Measurements from ENCODE around the gene CC2D1A.

Gene CC2D1A

GRCh38 chr19:13873834-13874515 is 32.0 kb upstream of the CC2D1A start:
- intact Hi-C loops (cut with DNase I) = no loop called here
- no peak for DNase-seq

GRCh38 chr19:13875824-13876223 is 30.2 kb upstream of the CC2D1A start:
- intact Hi-C loops (cut with DNase I) = no loop called here
- no peak for DNase-seq

- no peak for DNase-seq
- intact Hi-C loops (cut with DNase I) = no loop called here
These were observed 29.2 kb upstream of the CC2D1A start, which contains the start of gene NANOS3 for GRCh38 chr19:13876834-13877233. Gene NANOS3, plus strand, starts transcription at chr19:13877134. Its CDS starts 115 bp downstream, at chr19:13877249.

- DNase-seq = no peak
- intact Hi-C loops (cut with DNase I) = no loop called here
These were observed 28.7 kb upstream of the CC2D1A start for GRCh38 chr19:13877303-13877702.

- peak; percentile 95 to 99 (median 98) for DNase-seq
- intact Hi-C loops (cut with DNase I) = loop anchor here (5.0 kb wide), 1 partner anchor 192 kb away; the partner anchor contains the start of gene MISP3
These were observed 25.6 kb upstream of the CC2D1A start for GRCh38 chr19:13880059-13881043.

GRCh38 chr19:13881251-13881691 is 24.7 kb upstream of the CC2D1A start:
- no peak for DNase-seq

GRCh38 chr19:13881692-13882418 is 24.1 kb upstream of the CC2D1A start:
- DNase-seq = peak in 12 of 42 donors; percentile 13 to 58 (median 32)
- intact Hi-C loops (cut with DNase I) = loop anchor here (5.0 kb wide), 1 partner anchor 190 kb away; the partner anchor contains the start of gene MISP3

More at GRCh38 chr19:13881251-13881691, 24.7 kb upstream of the CC2D1A start:
- intact Hi-C loops (cut with DNase I) = loop anchor here (5.0 kb wide), 1 partner anchor 191 kb away; the partner anchor contains the start of gene MISP3

- DNase-seq = no peak
- intact Hi-C loops (cut with DNase I) = loop anchor here (5.0 kb wide), 1 partner anchor 190 kb away; the partner anchor contains the start of gene MISP3
These were observed 23.6 kb upstream of the CC2D1A start for GRCh38 chr19:13882419-13882795.

- DNase-seq = no peak
- intact Hi-C loops (cut with DNase I) = loop anchor here (5.0 kb wide), 1 partner anchor 189 kb away; the partner anchor contains the start of gene MISP3
These were observed 23.2 kb upstream of the CC2D1A start for GRCh38 chr19:13882836-13883235.

GRCh38 chr19:13883516-13884064 is 22.4 kb upstream of the CC2D1A start:
- no peak for DNase-seq
- intact Hi-C loops (cut with DNase I) = loop anchor here (5.0 kb wide), 1 partner anchor 189 kb away; the partner anchor contains the start of gene MISP3

GRCh38 chr19:13884726-13885591 is 21.0 kb upstream of the CC2D1A start:
- intact Hi-C loops (cut with DNase I) = loop anchor here (5.0 kb wide), 1 partner anchor 187 kb away; the partner anchor contains the start of gene MISP3
- DNase-seq = no peak

GRCh38 chr19:13885826-13886365 is 20.1 kb upstream of the CC2D1A start:
- intact Hi-C loops (cut with DNase I) = no loop called here
- no peak for DNase-seq

GRCh38 chr19:13887018-13887436 is 19.0 kb upstream of the CC2D1A start:
- intact Hi-C loops (cut with DNase I) = no loop called here
- DNase-seq = no peak

- intact Hi-C loops (cut with DNase I) = no loop called here
These were observed 18.5 kb upstream of the CC2D1A start for GRCh38 chr19:13887517-13887916.

GRCh38 chr19:13888281-13888680 is 17.7 kb upstream of the CC2D1A start:
- DNase-seq = no peak
- intact Hi-C loops (cut with DNase I) = no loop called here

More at GRCh38 chr19:13887517-13887916, 18.5 kb upstream of the CC2D1A start:
- no peak for DNase-seq

GRCh38 chr19:13890136-13890535 is 15.9 kb upstream of the CC2D1A start:
- no peak for DNase-seq
- intact Hi-C loops (cut with DNase I) = no loop called here

- no peak for DNase-seq
- intact Hi-C loops (cut with DNase I) = no loop called here
These were observed 13.1 kb upstream of the CC2D1A start for GRCh38 chr19:13892870-13893269.
